ENCODE results near the gene TDRD6.
"Not testable (repeated sequence)": the region's sequence is repeated elsewhere in the genome, so short reads cannot be mapped to it uniquely, and the experiment has no call there.

Gene TDRD6

GRCh38 chr6:46744159-46744725, 56.6 kb downstream of the TDRD6 start:
- H3K27ac Mint-ChIP-seq, H3K36me3 Mint-ChIP-seq, H3K9me3 Mint-ChIP-seq, CTCF ChIA-PET, H3K27me3 Mint-ChIP-seq, H3K4me1 Mint-ChIP-seq, H3K4me3 Mint-ChIP-seq, DNase-seq: not testable (repeated sequence)

GRCh38 chr6:46745973-46746372, 58.3 kb downstream of the TDRD6 start:
- H3K36me3 Mint-ChIP-seq, result no peaks in the 10 kb centered on the region
- H3K27me3 Mint-ChIP-seq, result peaks cover 3% of the 10 kb centered on the region
- DNase-seq, result no peak
- no peak overlapping the region for H3K4me3 Mint-ChIP-seq
- no peaks in the 10 kb centered on the region for H3K9me3 Mint-ChIP-seq
- H3K27ac Mint-ChIP-seq, result no peak overlapping the region
- no peaks in the 10 kb centered on the region for H3K4me1 Mint-ChIP-seq
- CTCF ChIA-PET, result no interaction called here

GRCh38 chr6:46746696-46747095, 59.0 kb downstream of the TDRD6 start, which contains the start of gene ANKRD66:
Gene ANKRD66, plus strand, starts transcription at chr6:46746933. Its CDS starts 5,016 bp downstream, at chr6:46751949.
- no peak for DNase-seq
- CTCF ChIA-PET, result no interaction called here
- Mint-ChIP-seq H3K4me1 (no peaks in the 10 kb centered on the region), H3K9me3 (no peaks in the 10 kb centered on the region), H3K36me3 (no peaks in the 10 kb centered on the region), H3K4me3 (no peak within 1 kb of the TSS), H3K27ac (no peak within 1 kb of the TSS), H3K27me3 (peaks cover 3% of the 10 kb centered on the region)

GRCh38 chr6:46748940-46749503, 61.3 kb downstream of the TDRD6 start:
- no peaks in the 10 kb centered on the region for H3K36me3 Mint-ChIP-seq
- H3K27ac Mint-ChIP-seq, result no peak overlapping the region
- CTCF ChIA-PET, result no interaction called here
- H3K27me3 Mint-ChIP-seq, result peaks cover 3% of the 10 kb centered on the region
- no peak for DNase-seq
- no peaks in the 10 kb centered on the region for H3K4me1 Mint-ChIP-seq
- no peak overlapping the region for H3K4me3 Mint-ChIP-seq
- H3K9me3 Mint-ChIP-seq, result no peaks in the 10 kb centered on the region

- no peaks in the 10 kb centered on the region for H3K36me3 Mint-ChIP-seq
- no peaks in the 10 kb centered on the region for H3K4me1 Mint-ChIP-seq
- no peak for DNase-seq
- CTCF ChIA-PET, result no interaction called here
- no peak overlapping the region for H3K4me3 Mint-ChIP-seq
- H3K9me3 Mint-ChIP-seq, result no peaks in the 10 kb centered on the region
- peaks cover 3% of the 10 kb centered on the region for H3K27me3 Mint-ChIP-seq
- no peak overlapping the region for H3K27ac Mint-ChIP-seq
These were observed 62.0 kb downstream of the TDRD6 start for GRCh38 chr6:46749731-46750130.

- Mint-ChIP-seq H3K9me3 (no peaks in the 10 kb centered on the region), H3K4me1 (no peaks in the 10 kb centered on the region), H3K36me3 (no peaks in the 10 kb centered on the region), H3K27ac (no peak overlapping the region), H3K4me3 (no peak overlapping the region), H3K27me3 (no peaks in the 10 kb centered on the region)
- CTCF ChIA-PET, result no interaction called here
- DNase-seq, result no peak
These were observed 64.0 kb downstream of the TDRD6 start for GRCh38 chr6:46751658-46752057.
